SK-N-SH (cell line): ENCODE data around the gene GYPC. TPM values are rescaled to one million over a fixed set of nuclear protein-coding genes. Genes with fewer than 3 reads are reported as not detected.
"Not testable (repeated sequence)": the region's sequence is repeated elsewhere in the genome, so short reads cannot be mapped to it uniquely, and the experiment has no call there.

Experiments
- CTCF ChIA-PET: fragments of 300-600, 350-600 bp; formaldehyde crosslinking; extraction: SDS; loops from one replicate; lab custom pipeline; 2021; lab: Yijun Ruan, JAX
- POLR2A ChIA-PET: fragments of 350-600 bp; sonication (Branson Sonifier 250); formaldehyde crosslinking; extraction: SDS; loops from one replicate; lab custom pipeline; 2020; ENCODE audit warnings: antibody characterized with exemption, inconsistent platforms; lab: Yijun Ruan, JAX
- DNase-seq: peaks from one replicate; pipeline ENCODE4 v3.0.0; 2012
- H2AFZ ChIP-seq: fragments of 200-600 bp; sonication (generic); 2 replicates; pipeline ENCODE4 v1.8.1; 2016; ENCODE audit warnings: antibody characterized with exemption, mild to moderate bottlenecking, low read depth
- H3F3A ChIP-seq: fragments of 200-600 bp; sonication (generic); replicated peaks from 2 replicates; pipeline ENCODE3; 2016; ENCODE audit warnings: antibody characterized with exemption, mild to moderate bottlenecking; ENCODE audit not compliant: insufficient read depth
- H3K27ac ChIP-seq, 2 experiments: fragments of 200-500 bp in 1 of 2; fragments of 200-600 bp in 1 of 2; sonication (Bioruptor generic) in 1 of 2; sonication (generic), shearing (Covaris generic) in 1 of 2; 2 replicates each; pipeline versions ENCODE4 v1.5.1 to v1.6.1; 2014 to 2016; ENCODE audit warnings: low read depth in 2 of 2, inconsistent platforms in 1 of 2, low read length in 1 of 2, mild to moderate bottlenecking in 1 of 2, mixed read lengths in 1 of 2
- H3K27me3 ChIP-seq: fragments of 200-600 bp; sonication (generic), shearing (Covaris generic); 2 replicates; pipeline ENCODE4 v1.6.1; 2016; ENCODE audit warnings: mixed run types; ENCODE audit not compliant: insufficient read depth
- H3K36me3 ChIP-seq, 2 experiments: fragments of 200-500 bp in 1 of 2; fragments of 200-600 bp in 1 of 2; sonication (Bioruptor generic) in 1 of 2; sonication (generic) in 1 of 2; replicated peaks in 1 of 2; 2 replicates each; pipeline versions ENCODE3 to v1.5.1; 2014 to 2016; ENCODE audit warnings: low read length in 1 of 2, mild to moderate bottlenecking in 1 of 2; ENCODE audit not compliant: insufficient read depth in 2 of 2, control insufficient read depth in 1 of 2
- H3K4me1 ChIP-seq, 2 experiments: fragments of 200-500 bp in 1 of 2; fragments of 200-600 bp in 1 of 2; sonication (Bioruptor generic) in 1 of 2; sonication (generic), shearing (Covaris generic) in 1 of 2; 2 replicates each; pipeline versions ENCODE4 v1.5.1 to v1.6.1; 2014 to 2016; ENCODE audit warnings: low read depth in 1 of 2, low read length in 1 of 2, mixed run types in 1 of 2; ENCODE audit not compliant: insufficient read depth in 2 of 2, control insufficient read depth in 1 of 2
- H3K4me2 ChIP-seq: fragments of 200-600 bp; sonication (generic), shearing (Covaris generic); 2 replicates; pipeline ENCODE4 v1.6.1; 2017; ENCODE audit warnings: mixed run types
- H3K4me3 ChIP-seq, 2 experiments: fragments of 200-500 bp in 1 of 2; fragments of 200-600 bp in 1 of 2; sonication (Bioruptor generic) in 1 of 2; sonication (generic), shearing (Covaris generic) in 1 of 2; 2 replicates each; pipeline versions ENCODE4 v1.5.1 to v1.8.1; 2014 to 2016; ENCODE audit warnings: low read depth in 2 of 2, inconsistent platforms in 1 of 2, low read length in 1 of 2, mild to moderate bottlenecking in 1 of 2, mixed read lengths in 1 of 2, moderate library complexity in 1 of 2
- H3K79me2 ChIP-seq: fragments of 200-600 bp; sonication (generic); 2 replicates; pipeline ENCODE4 v1.8.1; 2017; ENCODE audit warnings: mild to moderate bottlenecking; ENCODE audit not compliant: insufficient read depth
- H3K9ac ChIP-seq: fragments of 200-600 bp; sonication (generic); 2 replicates; pipeline ENCODE4 v1.6.1; 2017; ENCODE audit warnings: mixed run types
- H3K9me2 ChIP-seq: fragments of 200-600 bp; sonication (generic); 2 replicates; pipeline ENCODE4 v1.6.1; 2017; ENCODE audit warnings: mixed run types
- H3K9me3 ChIP-seq: fragments of 200-600 bp; sonication (generic); 2 replicates; pipeline ENCODE4 v1.6.1; 2017; ENCODE audit warnings: mixed run types, mild to moderate bottlenecking, moderate library complexity
- H4K20me1 ChIP-seq: fragments of 200-600 bp; sonication (generic); 2 replicates; pipeline ENCODE4 v1.6.1; 2017; ENCODE audit warnings: mild to moderate bottlenecking, mixed run types; ENCODE audit not compliant: insufficient read depth
- ELF1 ChIP-seq: IDR thresholded peaks from 2 replicates; pipeline ENCODE4 v1.4.0; 2012
- EZH2phosphoT487 ChIP-seq: fragments of 200-600 bp; sonication (generic); IDR thresholded peaks from 2 replicates; pipeline ENCODE4 v1.6.1; 2017; ENCODE audit warnings: low read depth, mixed run types, mild to moderate bottlenecking, antibody characterized with exemption, moderate library complexity, borderline replicate concordance
- FOXJ3 ChIP-seq: sonication (generic); formaldehyde crosslinking; IDR thresholded peaks from 2 replicates; pipeline ENCODE4 v1.5.1; 2020; ENCODE audit warnings: mild to moderate bottlenecking, missing genetic modification reagents
- GABPA ChIP-seq: IDR thresholded peaks from 2 replicates; pipeline ENCODE4 v1.4.0; 2012; ENCODE audit warnings: low read depth, mild to moderate bottlenecking
- JUND ChIP-seq: IDR thresholded peaks from 2 replicates; pipeline ENCODE4 v1.4.0; 2012
- MEF2A ChIP-seq: IDR thresholded peaks from 2 replicates; pipeline ENCODE4 v1.4.0; 2012; ENCODE audit warnings: low read depth, borderline replicate concordance
- NRF1 ChIP-seq: IDR thresholded peaks from 2 replicates; pipeline ENCODE4 v1.6.1; 2012; ENCODE audit warnings: low read depth, mild to moderate bottlenecking, low read length
- RAD21 ChIP-seq: IDR thresholded peaks from 2 replicates; pipeline ENCODE4 v1.6.1; 2012; ENCODE audit warnings: mild to moderate bottlenecking, low read length
- RCOR1 ChIP-seq: fragments of 150-350 bp; IDR thresholded peaks from 2 replicates; pipeline ENCODE4 v1.6.1; 2017; ENCODE audit warnings: antibody characterized with exemption, low read length
- RFX5 ChIP-seq: IDR thresholded peaks from 2 replicates; pipeline ENCODE4 v1.6.1; 2012; ENCODE audit warnings: mild to moderate bottlenecking, improper control_type of control experiment, low read length
- RXRA ChIP-seq: IDR thresholded peaks from 2 replicates; pipeline ENCODE4 v1.4.0; 2012; ENCODE audit warnings: low read depth, mild to moderate bottlenecking, borderline replicate concordance
- SIN3A ChIP-seq: IDR thresholded peaks from 2 replicates; pipeline ENCODE4 v1.6.1; 2012; ENCODE audit warnings: low read depth, mild to moderate bottlenecking, low read length, moderate library complexity, borderline replicate concordance
- SMC3 ChIP-seq: IDR thresholded peaks from 2 replicates; pipeline ENCODE4 v1.6.1; 2012; ENCODE audit warnings: low read depth, low read length, improper control_type of control experiment
- TEAD4 ChIP-seq: IDR thresholded peaks from 2 replicates; pipeline ENCODE4 v1.4.0; 2012; ENCODE audit warnings: mild to moderate bottlenecking, borderline replicate concordance; ENCODE audit not compliant: insufficient read depth
- USF1 ChIP-seq: IDR thresholded peaks from 2 replicates; pipeline ENCODE4 v1.4.0; 2012; ENCODE audit warnings: low read depth, borderline replicate concordance
- YY1 ChIP-seq: IDR thresholded peaks from 2 replicates; pipeline ENCODE4 v1.4.0; 2012; ENCODE audit warnings: low read depth, mild to moderate bottlenecking
- WGBS: methylation state at CpG from one replicate; pipeline ENCODE4 v1.1.6; 2017; ENCODE audit warnings: low lambda C conversion rate; 5-methylcytosine and 5-hydroxymethylcytosine counted together
- polyA plus RNA-seq, 3 experiments: library from polyadenylated mRNA; depleted of rRNA; stranded (reverse); fragments of >200 nt; gene quantifications; 2 replicates each; pipeline ENCODE4 v1.2.3, GENCODE V29; 2012
- TF ChIP-seq, protein P1 (sequence below): fragments of 200-600 bp; sonication (generic); IDR thresholded peaks from 2 replicates; pipeline ENCODE4 v1.6.1; 2017; ENCODE audit warnings: antibody characterized with exemption, mild to moderate bottlenecking, moderate library complexity
- TF ChIP-seq, protein P2 (sequence below): IDR thresholded peaks from 2 replicates; pipeline ENCODE4; 2012
- TF ChIP-seq, protein P3 (sequence below): fragments of 150-350 bp; IDR thresholded peaks from 2 replicates; pipeline ENCODE4 v1.6.1; 2016; ENCODE audit warnings: mild to moderate bottlenecking, low read depth, low read length
- TF ChIP-seq, protein P4 (sequence below): IDR thresholded peaks from 2 replicates; pipeline ENCODE4 v1.4.0; 2012; ENCODE audit warnings: low read depth

GYPC gene
- polyA plus RNA-seq, 1 of the 3 experiments (the other 2 are of a cell fraction): not detected

DNA sequence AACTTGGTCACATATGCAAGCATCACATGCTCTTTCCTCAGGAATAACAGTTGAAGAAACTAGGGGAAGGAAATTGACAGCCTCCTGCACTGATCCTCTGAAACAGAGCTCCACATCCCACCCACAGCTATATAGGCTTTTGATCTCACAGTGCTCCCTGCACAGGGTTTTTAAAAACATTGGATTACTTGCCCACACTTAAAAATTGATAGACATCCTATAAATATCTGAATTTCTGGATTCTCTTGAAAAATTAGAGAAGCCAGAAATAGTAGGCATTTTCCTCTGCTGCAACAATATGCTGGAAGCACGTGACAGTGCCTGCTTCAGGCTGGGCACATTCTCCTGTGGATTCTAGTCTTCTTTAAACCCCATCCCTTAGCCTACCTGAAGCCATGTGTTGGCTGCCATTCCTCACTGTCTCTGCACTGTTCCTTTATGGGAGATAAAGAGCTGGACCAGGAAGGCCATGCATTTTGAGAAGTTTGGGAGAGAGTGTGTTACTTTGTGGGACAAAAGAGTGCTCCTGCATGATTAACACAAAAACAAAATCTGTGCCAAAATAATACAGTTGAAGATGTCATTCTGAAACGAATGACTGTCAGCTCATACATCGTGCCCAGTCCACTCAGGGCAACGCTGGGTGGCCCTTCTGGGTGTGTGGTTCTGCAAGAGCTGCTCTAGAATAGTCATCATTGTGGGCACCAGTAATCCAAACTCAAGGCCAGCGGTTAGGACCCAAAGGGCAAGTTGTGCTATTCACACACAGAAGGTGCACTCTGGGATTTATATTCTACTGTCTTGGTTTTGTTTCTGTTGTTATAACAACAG is 59.8 kb downstream of the GYPC start:
- Histone ChIP-seq H4K20me1 (no peaks in the 10 kb centered on the region), H3K9me2 (no peaks in the 10 kb centered on the region), H3K79me2 (no peaks in the 10 kb centered on the region), H3K4me3 (no peak overlapping the region), H3K9ac (no peak overlapping the region), H3K4me1 (no peaks in the 10 kb centered on the region; a peak in 1 of 4 replicates), H3K27me3 (no peaks in the 10 kb centered on the region), H3K36me3 (no peaks in the 10 kb centered on the region), H3K4me2 (no peak overlapping the region), H3K27ac (no peak overlapping the region), H3K9me3 (no peaks in the 10 kb centered on the region), H3F3A (no peaks in the 10 kb centered on the region), H2AFZ (no peak overlapping the region)
- TF ChIP-seq YY1: no peak
- TF ChIP-seq SIN3A: no peak
- no peak for TF ChIP-seq RFX5
- TF ChIP-seq NRF1: no peak
- TF ChIP-seq RXRA: no peak
- TF ChIP-seq, protein P1, sequence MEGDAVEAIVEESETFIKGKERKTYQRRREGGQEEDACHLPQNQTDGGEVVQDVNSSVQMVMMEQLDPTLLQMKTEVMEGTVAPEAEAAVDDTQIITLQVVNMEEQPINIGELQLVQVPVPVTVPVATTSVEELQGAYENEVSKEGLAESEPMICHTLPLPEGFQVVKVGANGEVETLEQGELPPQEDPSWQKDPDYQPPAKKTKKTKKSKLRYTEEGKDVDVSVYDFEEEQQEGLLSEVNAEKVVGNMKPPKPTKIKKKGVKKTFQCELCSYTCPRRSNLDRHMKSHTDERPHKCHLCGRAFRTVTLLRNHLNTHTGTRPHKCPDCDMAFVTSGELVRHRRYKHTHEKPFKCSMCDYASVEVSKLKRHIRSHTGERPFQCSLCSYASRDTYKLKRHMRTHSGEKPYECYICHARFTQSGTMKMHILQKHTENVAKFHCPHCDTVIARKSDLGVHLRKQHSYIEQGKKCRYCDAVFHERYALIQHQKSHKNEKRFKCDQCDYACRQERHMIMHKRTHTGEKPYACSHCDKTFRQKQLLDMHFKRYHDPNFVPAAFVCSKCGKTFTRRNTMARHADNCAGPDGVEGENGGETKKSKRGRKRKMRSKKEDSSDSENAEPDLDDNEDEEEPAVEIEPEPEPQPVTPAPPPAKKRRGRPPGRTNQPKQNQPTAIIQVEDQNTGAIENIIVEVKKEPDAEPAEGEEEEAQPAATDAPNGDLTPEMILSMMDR: no peak
- TF ChIP-seq, protein P2, sequence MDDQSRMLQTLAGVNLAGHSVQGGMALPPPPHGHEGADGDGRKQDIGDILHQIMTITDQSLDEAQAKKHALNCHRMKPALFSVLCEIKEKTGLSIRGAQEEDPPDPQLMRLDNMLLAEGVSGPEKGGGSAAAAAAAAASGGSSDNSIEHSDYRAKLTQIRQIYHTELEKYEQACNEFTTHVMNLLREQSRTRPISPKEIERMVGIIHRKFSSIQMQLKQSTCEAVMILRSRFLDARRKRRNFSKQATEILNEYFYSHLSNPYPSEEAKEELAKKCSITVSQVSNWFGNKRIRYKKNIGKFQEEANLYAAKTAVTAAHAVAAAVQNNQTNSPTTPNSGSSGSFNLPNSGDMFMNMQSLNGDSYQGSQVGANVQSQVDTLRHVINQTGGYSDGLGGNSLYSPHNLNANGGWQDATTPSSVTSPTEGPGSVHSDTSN: no peak
- TF ChIP-seq, protein P3, sequence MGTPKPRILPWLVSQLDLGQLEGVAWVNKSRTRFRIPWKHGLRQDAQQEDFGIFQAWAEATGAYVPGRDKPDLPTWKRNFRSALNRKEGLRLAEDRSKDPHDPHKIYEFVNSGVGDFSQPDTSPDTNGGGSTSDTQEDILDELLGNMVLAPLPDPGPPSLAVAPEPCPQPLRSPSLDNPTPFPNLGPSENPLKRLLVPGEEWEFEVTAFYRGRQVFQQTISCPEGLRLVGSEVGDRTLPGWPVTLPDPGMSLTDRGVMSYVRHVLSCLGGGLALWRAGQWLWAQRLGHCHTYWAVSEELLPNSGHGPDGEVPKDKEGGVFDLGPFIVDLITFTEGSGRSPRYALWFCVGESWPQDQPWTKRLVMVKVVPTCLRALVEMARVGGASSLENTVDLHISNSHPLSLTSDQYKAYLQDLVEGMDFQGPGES: no peak
- no peak for TF ChIP-seq EZH2phosphoT487
- TF ChIP-seq RAD21: no peak
- no peak for TF ChIP-seq MEF2A
- TF ChIP-seq, protein P4, sequence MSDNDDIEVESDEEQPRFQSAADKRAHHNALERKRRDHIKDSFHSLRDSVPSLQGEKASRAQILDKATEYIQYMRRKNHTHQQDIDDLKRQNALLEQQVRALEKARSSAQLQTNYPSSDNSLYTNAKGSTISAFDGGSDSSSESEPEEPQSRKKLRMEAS: no peak
- TF ChIP-seq USF1: no peak
- TF ChIP-seq SMC3: no peak
- no peak for TF ChIP-seq RCOR1
- no peak for TF ChIP-seq GABPA
- TF ChIP-seq TEAD4: no peak
- TF ChIP-seq FOXJ3: no peak
- TF ChIP-seq ELF1: no peak
- no peak for TF ChIP-seq JUND
- WGBS: 6% methylated on average over 5 of the region's 5 CpGs
- no peak for DNase-seq
- POLR2A ChIA-PET: no interaction called here
- CTCF ChIA-PET: no interaction called here

DNA sequence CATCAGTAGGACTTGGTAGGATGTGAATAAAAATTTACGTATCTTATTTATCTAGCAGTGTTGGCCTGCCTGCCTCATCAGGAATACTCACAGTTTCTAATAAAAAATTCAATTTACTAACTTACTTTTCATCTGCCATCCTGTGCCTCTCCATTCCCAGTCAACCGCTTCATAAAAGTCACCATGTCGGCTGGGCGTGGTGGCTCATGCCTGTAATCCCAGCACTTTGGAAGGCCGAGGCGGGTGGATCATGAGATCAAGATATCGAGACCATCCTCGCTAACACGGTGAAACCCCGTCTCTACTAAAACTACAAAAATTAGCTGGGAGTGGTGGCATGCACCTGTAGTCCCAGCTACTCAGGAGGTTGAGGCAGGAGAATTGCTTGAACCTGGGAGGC is 61.3 kb downstream of the GYPC start:
- H3K4me2 ChIP-seq, H3K36me3 ChIP-seq, H3K9me2 ChIP-seq, DNase-seq, H3K4me1 ChIP-seq, H4K20me1 ChIP-seq, H3K9ac ChIP-seq, H2AFZ ChIP-seq, CTCF ChIA-PET, H3K9me3 ChIP-seq, H3F3A ChIP-seq, H3K27me3 ChIP-seq, H3K27ac ChIP-seq, H3K4me3 ChIP-seq, POLR2A ChIA-PET, H3K79me2 ChIP-seq: not testable (repeated sequence)
- WGBS: 53% methylated on average over 10 of the region's 10 CpGs
